Calu3 (cell line): ENCODE results near the gene CNGA2. TPM values are rescaled to one million over a fixed set of nuclear protein-coding genes. Genes with fewer than 3 reads are reported as not detected.

ENCODE experiments used
- BruUV-seq: library from RNA; stranded (reverse); fragments of 400-500 nt; replicated peaks from 2 replicates; lab custom pipeline; 2021; lab: Mats Ljungman, UMichigan
- CTCF ChIA-PET: fragments of 300-600 bp; sonication (Branson Sonifier 250); formaldehyde crosslinking; loops from one replicate; lab custom pipeline; 2022; ENCODE audit warnings: antibody characterized with exemption; lab: Charles Lee
- DNase-seq: peaks from one replicate; pipeline ENCODE4 v3.0.0; 2022
- H3K27ac Mint-ChIP-seq: one replicate; pipeline ENCODE4 v1.8.0; 2022; ENCODE audit warnings: mixed read lengths; ENCODE audit not compliant: unreplicated experiment
- H3K27me3 Mint-ChIP-seq: one replicate; pipeline ENCODE4 v1.8.0; 2022; ENCODE audit warnings: mixed read lengths; ENCODE audit not compliant: unreplicated experiment
- H3K36me3 Mint-ChIP-seq: one replicate; pipeline ENCODE4 v1.8.0; 2022; ENCODE audit warnings: mild to moderate bottlenecking, moderate library complexity, mixed read lengths; ENCODE audit not compliant: insufficient read depth, unreplicated experiment
- H3K4me1 Mint-ChIP-seq: one replicate; pipeline ENCODE4 v1.8.0; 2022; ENCODE audit warnings: mild to moderate bottlenecking, low read depth, mixed read lengths; ENCODE audit not compliant: unreplicated experiment
- H3K4me3 Mint-ChIP-seq: one replicate; pipeline ENCODE4 v1.8.0; 2022; ENCODE audit warnings: mild to moderate bottlenecking, low read depth, moderate library complexity, mixed read lengths; ENCODE audit not compliant: unreplicated experiment
- H3K9me3 Mint-ChIP-seq: one replicate; pipeline ENCODE4 v1.8.0; 2022; ENCODE audit warnings: low read depth, mixed read lengths; ENCODE audit not compliant: unreplicated experiment
- intact Hi-C: fragments of 100-400 bp; cut with micrococcal nuclease; formaldehyde crosslinking; loops from one replicate; pipeline ENCODE4 v1.10.0; 2022; ENCODE audit not compliant: unreplicated experiment
- total RNA-seq: library from RNA; stranded (reverse); gene quantifications from 2 replicates; pipeline ENCODE4 v1.2.3, GENCODE V29; 2022
- TF ChIP-seq, protein P1 (sequence below): fragments of 200-600 bp; IDR thresholded peaks from one replicate; pipeline ENCODE4 v1.8.0; 2022; ENCODE audit warnings: antibody characterized with exemption; ENCODE audit not compliant: unreplicated experiment

Gene CNGA2
- total RNA-seq, 1 experiment from 2014 or later = not detected

GRCh38 chrX:151738751-151739150 is 4.2 kb downstream of the CNGA2 start:
- TF ChIP-seq, protein P1, sequence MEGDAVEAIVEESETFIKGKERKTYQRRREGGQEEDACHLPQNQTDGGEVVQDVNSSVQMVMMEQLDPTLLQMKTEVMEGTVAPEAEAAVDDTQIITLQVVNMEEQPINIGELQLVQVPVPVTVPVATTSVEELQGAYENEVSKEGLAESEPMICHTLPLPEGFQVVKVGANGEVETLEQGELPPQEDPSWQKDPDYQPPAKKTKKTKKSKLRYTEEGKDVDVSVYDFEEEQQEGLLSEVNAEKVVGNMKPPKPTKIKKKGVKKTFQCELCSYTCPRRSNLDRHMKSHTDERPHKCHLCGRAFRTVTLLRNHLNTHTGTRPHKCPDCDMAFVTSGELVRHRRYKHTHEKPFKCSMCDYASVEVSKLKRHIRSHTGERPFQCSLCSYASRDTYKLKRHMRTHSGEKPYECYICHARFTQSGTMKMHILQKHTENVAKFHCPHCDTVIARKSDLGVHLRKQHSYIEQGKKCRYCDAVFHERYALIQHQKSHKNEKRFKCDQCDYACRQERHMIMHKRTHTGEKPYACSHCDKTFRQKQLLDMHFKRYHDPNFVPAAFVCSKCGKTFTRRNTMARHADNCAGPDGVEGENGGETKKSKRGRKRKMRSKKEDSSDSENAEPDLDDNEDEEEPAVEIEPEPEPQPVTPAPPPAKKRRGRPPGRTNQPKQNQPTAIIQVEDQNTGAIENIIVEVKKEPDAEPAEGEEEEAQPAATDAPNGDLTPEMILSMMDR = no peak
- Mint-ChIP-seq H3K36me3 (no peaks in the 10 kb centered on the region), H3K4me1 (no peaks in the 10 kb centered on the region), H3K27ac (no peak overlapping the region), H3K4me3 (no peak overlapping the region), H3K9me3 (no peaks in the 10 kb centered on the region), H3K27me3 (peaks cover 78% of the 10 kb centered on the region)
- intact Hi-C loops = no loop called here
- CTCF ChIA-PET = no interaction called here
- BruUV-seq = no TSS peak
- no peak for DNase-seq

- H3K27ac Mint-ChIP-seq = no peak overlapping the region
- no peaks in the 10 kb centered on the region for H3K4me1 Mint-ChIP-seq
- intact Hi-C loops = no loop called here
- BruUV-seq = no TSS peak
- H3K27me3 Mint-ChIP-seq = peaks cover 74% of the 10 kb centered on the region
- TF ChIP-seq, protein P1 = no peak
- CTCF ChIA-PET = no interaction called here
- H3K4me3 Mint-ChIP-seq = no peak overlapping the region
- H3K9me3 Mint-ChIP-seq = no peaks in the 10 kb centered on the region
- DNase-seq = no peak
- no peaks in the 10 kb centered on the region for H3K36me3 Mint-ChIP-seq
These were observed 7.1 kb downstream of the CNGA2 start for GRCh38 chrX:151741606-151742005.

DNA sequence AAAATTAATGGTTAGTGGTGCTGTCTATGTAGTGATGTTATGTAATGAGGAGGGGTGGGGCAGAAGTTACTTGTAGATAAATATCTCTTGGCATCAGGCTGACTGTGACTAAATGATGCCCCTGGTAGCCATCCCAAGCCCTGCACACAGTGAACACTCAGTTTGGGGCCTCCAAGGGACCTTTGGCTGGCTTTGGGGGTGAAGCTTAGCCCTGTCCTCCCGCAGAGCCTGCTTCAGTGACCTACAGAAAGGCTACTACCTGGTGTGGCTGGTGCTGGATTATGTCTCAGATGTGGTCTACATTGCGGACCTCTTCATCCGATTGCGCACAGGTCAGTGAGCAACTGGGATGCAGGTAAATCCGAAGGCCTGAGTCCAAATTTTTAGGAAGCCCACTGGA is 7.8 kb downstream of the CNGA2 start:
- peaks cover 69% of the 10 kb centered on the region for H3K27me3 Mint-ChIP-seq
- TF ChIP-seq, protein P1 = no peak
- H3K36me3 Mint-ChIP-seq = no peaks in the 10 kb centered on the region
- no peak overlapping the region for H3K4me3 Mint-ChIP-seq
- no TSS peak for BruUV-seq
- no peak for DNase-seq
- intact Hi-C loops = no loop called here
- H3K27ac Mint-ChIP-seq = no peak overlapping the region
- CTCF ChIA-PET = no interaction called here
- H3K9me3 Mint-ChIP-seq = no peaks in the 10 kb centered on the region
- no peaks in the 10 kb centered on the region for H3K4me1 Mint-ChIP-seq

DNA sequence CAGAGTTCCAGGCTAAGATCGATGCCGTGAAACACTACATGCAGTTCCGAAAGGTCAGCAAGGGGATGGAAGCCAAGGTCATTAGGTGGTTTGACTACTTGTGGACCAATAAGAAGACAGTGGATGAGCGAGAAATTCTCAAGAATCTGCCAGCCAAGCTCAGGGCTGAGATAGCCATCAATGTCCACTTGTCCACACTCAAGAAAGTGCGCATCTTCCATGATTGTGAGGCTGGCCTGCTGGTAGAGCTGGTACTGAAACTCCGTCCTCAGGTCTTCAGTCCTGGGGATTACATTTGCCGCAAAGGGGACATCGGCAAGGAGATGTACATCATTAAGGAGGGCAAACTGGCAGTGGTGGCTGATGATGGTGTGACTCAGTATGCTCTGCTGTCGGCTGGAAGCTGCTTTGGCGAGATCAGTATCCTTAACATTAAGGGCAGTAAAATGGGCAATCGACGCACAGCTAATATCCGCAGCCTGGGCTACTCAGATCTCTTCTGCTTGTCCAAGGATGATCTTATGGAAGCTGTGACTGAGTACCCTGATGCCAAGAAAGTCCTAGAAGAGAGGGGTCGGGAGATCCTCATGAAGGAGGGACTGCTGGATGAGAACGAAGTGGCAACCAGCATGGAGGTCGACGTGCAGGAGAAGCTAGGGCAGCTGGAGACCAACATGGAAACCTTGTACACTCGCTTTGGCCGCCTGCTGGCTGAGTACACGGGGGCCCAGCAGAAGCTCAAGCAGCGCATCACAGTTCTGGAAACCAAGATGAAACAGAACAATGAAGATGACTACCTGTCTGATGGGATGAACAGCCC is 9.3 kb downstream of the CNGA2 start:
- H3K4me3 Mint-ChIP-seq = no peak overlapping the region
- DNase-seq = no peak
- no peaks in the 10 kb centered on the region for H3K4me1 Mint-ChIP-seq
- CTCF ChIA-PET = no interaction called here
- no peak overlapping the region for H3K27ac Mint-ChIP-seq
- no peaks in the 10 kb centered on the region for H3K9me3 Mint-ChIP-seq
- intact Hi-C loops = no loop called here
- TF ChIP-seq, protein P1 = no peak
- H3K27me3 Mint-ChIP-seq = peaks cover 77% of the 10 kb centered on the region
- no peaks in the 10 kb centered on the region for H3K36me3 Mint-ChIP-seq
- no TSS peak for BruUV-seq
